HCT116 (cell line): ENCODE data around the gene OXER1. TPM values are rescaled to one million over a fixed set of nuclear protein-coding genes. Genes with fewer than 3 reads are reported as not detected.

Experiments
- ATAC-seq: fragments of 200-7000 bp; cut with Tn5 transposase; 2 replicates; pipeline ENCODE4 v1.9.1; 2020; ENCODE audit warnings: mild to moderate bottlenecking, moderate library complexity
- BruUV-seq: library from RNA; stranded (reverse); fragments of 400-500 nt; replicated peaks from 2 replicates; lab custom pipeline; 2021; lab: Mats Ljungman, UMichigan
- CTCF ChIA-PET: fragments of 300-600 bp; sonication (Branson Sonifier 250); formaldehyde crosslinking; loops from one replicate; lab custom pipeline; 2021; ENCODE audit warnings: antibody characterized with exemption; lab: Charles Lee
- POLR2A ChIA-PET: fragments of 300-600, 350-600 bp; sonication (Branson Sonifier 250); formaldehyde crosslinking; loops from one replicate; lab custom pipeline; 2021; ENCODE audit warnings: antibody characterized with exemption; lab: Charles Lee
- RAD21 ChIA-PET, 2 experiments: fragments of 300-600 bp; sonication (Branson Sonifier 250); formaldehyde crosslinking; loops; one replicate each; lab custom pipeline; 2023; ENCODE audit warnings: low total read pairs in 2 of 2; ENCODE audit not compliant: uncharacterized antibody in 2 of 2, unreplicated experiment in 2 of 2, low non-redundant PET in 1 of 2; lab: Charles Lee
- DNase-seq: peaks from one replicate; pipeline ENCODE4 v3.0.0-alpha.2; 2010; ENCODE audit warnings: low read depth, low spot score
- H2AFZ ChIP-seq: fragments of 200-600 bp; shearing (Covaris generic), sonication (generic); 2 replicates; pipeline ENCODE4 v1.6.1; 2017; ENCODE audit warnings: low read depth, mixed run types, mixed read lengths, antibody characterized with exemption, low read length; ENCODE audit not compliant: poor library complexity, severe bottlenecking
- H3K27ac ChIP-seq: 2 replicates; pipeline ENCODE4 v1.5.1; 2012; ENCODE audit warnings: low read depth, low read length
- H3K27me3 ChIP-seq: fragments of 200-600 bp; sonication (generic); 2 replicates; pipeline ENCODE4 v1.6.1; 2016; ENCODE audit warnings: mixed run types, low read length, mixed read lengths; ENCODE audit not compliant: insufficient read depth
- H3K36me3 ChIP-seq, 2 experiments: fragments of 200-500 bp in 1 of 2; fragments of 200-600 bp in 1 of 2; sonication (Bioruptor generic) in 1 of 2; sonication (generic) in 1 of 2; 2 replicates each; pipeline versions ENCODE4 v1.5.1 to v1.6.1; 2014 to 2016; ENCODE audit warnings: low read length in 2 of 2, inconsistent platforms in 1 of 2, mixed read lengths in 1 of 2, mixed run types in 1 of 2; ENCODE audit not compliant: insufficient read depth in 2 of 2, control insufficient read depth in 1 of 2
- H3K4me1 ChIP-seq, 2 experiments: fragments of 200-600 bp in 1 of 2; sonication (generic) in 1 of 2; 2 replicates each; pipeline versions ENCODE4 v1.5.1 to v1.6.1; 2012 to 2017; ENCODE audit warnings: low read length in 2 of 2, inconsistent platforms in 1 of 2, mild to moderate bottlenecking in 1 of 2, mixed read lengths in 1 of 2, mixed run types in 1 of 2, moderate library complexity in 1 of 2; ENCODE audit not compliant: insufficient read depth in 2 of 2, control insufficient read depth in 1 of 2
- H3K4me2 ChIP-seq: fragments of 200-600 bp; sonication (generic); 2 replicates; pipeline ENCODE4 v1.6.1; 2017; ENCODE audit warnings: mixed run types, low read length, mixed read lengths
- H3K4me3 ChIP-seq, 2 experiments: fragments of 200-600 bp in 1 of 2; sonication (generic) in 1 of 2; replicated peaks in 1 of 2; 2 replicates each; pipeline ENCODE4 v1.5.1; 2011 to 2016; ENCODE audit warnings: low read length in 2 of 2, control low read depth in 1 of 2, low read depth in 1 of 2, mild to moderate bottlenecking in 1 of 2, mixed read lengths in 1 of 2, mixed run types in 1 of 2
- H3K79me2 ChIP-seq: fragments of 200-600 bp; sonication (generic); 2 replicates; pipeline ENCODE4 v1.6.1; 2017; ENCODE audit warnings: mild to moderate bottlenecking, mixed run types, low read length, moderate library complexity, mixed read lengths; ENCODE audit not compliant: insufficient read depth
- H3K9ac ChIP-seq: fragments of 200-600 bp; sonication (generic); 2 replicates; pipeline ENCODE4 v1.6.1; 2016; ENCODE audit warnings: low read length, mixed read lengths
- H3K9me2 ChIP-seq: fragments of 200-600 bp; sonication (generic), shearing (Covaris generic); 2 replicates; pipeline ENCODE4 v1.6.1; 2017; ENCODE audit warnings: mixed run types, mild to moderate bottlenecking, moderate library complexity; ENCODE audit not compliant: insufficient read depth
- H3K9me3 ChIP-seq, 2 experiments: fragments of 200-500 bp in 1 of 2; fragments of 200-600 bp in 1 of 2; sonication (Bioruptor generic) in 1 of 2; sonication (generic) in 1 of 2; 2 replicates each; pipeline ENCODE4 v1.6.1; 2014 to 2017; ENCODE audit warnings: low read length in 2 of 2, mixed read lengths in 2 of 2, inconsistent platforms in 1 of 2, low read depth in 1 of 2, mild to moderate bottlenecking in 1 of 2, mixed run types in 1 of 2, moderate library complexity in 1 of 2; ENCODE audit not compliant: control insufficient read depth in 1 of 2, insufficient read depth in 1 of 2
- H4K20me1 ChIP-seq: fragments of 200-600 bp; sonication (generic), shearing (Covaris generic); 2 replicates; pipeline ENCODE4 v1.6.1; 2017; ENCODE audit warnings: mixed run types, mild to moderate bottlenecking, moderate library complexity; ENCODE audit not compliant: insufficient read depth
- ATF3 ChIP-seq: IDR thresholded peaks from 2 replicates; pipeline ENCODE4 v1.6.1; 2012
- CBX3 ChIP-seq: IDR thresholded peaks from 2 replicates; pipeline ENCODE4 v1.6.1; 2012; ENCODE audit warnings: low read depth
- CTCF ChIP-seq, 3 experiments: fragments of 200-600 bp in 1 of 3; sonication (generic) in 1 of 3; IDR thresholded peaks in 2 of 3; conservative IDR thresholded peaks in 1 of 3; 2 replicates each; pipeline ENCODE4 v1.5.1; 2012 to 2017; ENCODE audit warnings: low read depth in 2 of 3, low read length in 2 of 3, antibody characterized with exemption in 1 of 3, borderline replicate concordance in 1 of 3, control low read depth in 1 of 3, mild to moderate bottlenecking in 1 of 3, mixed read lengths in 1 of 3, mixed run types in 1 of 3, moderate library complexity in 1 of 3; ENCODE audit not compliant: insufficient read depth in 1 of 3
- EZH2phosphoT487 ChIP-seq: fragments of 200-600 bp; IDR thresholded peaks from 2 replicates; pipeline ENCODE4 v1.6.1; 2018; ENCODE audit warnings: antibody characterized with exemption, borderline replicate concordance
- JUND ChIP-seq: IDR thresholded peaks from 2 replicates; pipeline ENCODE4 v1.6.1; 2012
- MAX ChIP-seq: IDR thresholded peaks from 2 replicates; pipeline ENCODE4 v1.6.1; 2012
- POLR2AphosphoS5 ChIP-seq: IDR thresholded peaks from 2 replicates; pipeline ENCODE4 v1.6.1; 2011; ENCODE audit warnings: mild to moderate bottlenecking, low read depth, low read length, moderate library complexity
- REST ChIP-seq: IDR thresholded peaks from 2 replicates; pipeline ENCODE4 v1.6.1; 2012; ENCODE audit warnings: low read depth
- SIN3A ChIP-seq: IDR thresholded peaks from 2 replicates; pipeline ENCODE4 v1.6.1; 2012; ENCODE audit warnings: low read depth
- SP1 ChIP-seq: IDR thresholded peaks from 2 replicates; pipeline ENCODE4 v1.6.1; 2012; ENCODE audit warnings: low read depth
- SRF ChIP-seq: IDR thresholded peaks from 2 replicates; pipeline ENCODE4 v1.6.1; 2012; ENCODE audit warnings: low read depth
- YY1 ChIP-seq: IDR thresholded peaks from 2 replicates; pipeline ENCODE4 v1.6.1; 2011; ENCODE audit warnings: low read length, low read depth, moderate library complexity, mild to moderate bottlenecking; ENCODE audit not compliant: insufficient replicate concordance; ENCODE audit errors: extremely low read depth
- ZFX ChIP-seq: fragments of 450-650 bp; IDR thresholded peaks from 2 replicates; pipeline ENCODE4 v1.6.1; 2017
- intact Hi-C: fragments of 100-400 bp; cut with micrococcal nuclease; formaldehyde crosslinking; loops from 2 replicates; pipeline ENCODE4 v1.10.0; 2022
- total RNA-seq: library from RNA; stranded (reverse); gene quantifications from one replicate; pipeline ENCODE4 v1.2.1, GENCODE V29; 2021; ENCODE audit not compliant: unreplicated experiment

OXER1 gene
- total RNA-seq, 1 experiment from 2014 or later: not detected

- H3K4me1 ChIP-seq: no peaks in the 10 kb centered on the region
- H4K20me1 ChIP-seq: no peaks in the 10 kb centered on the region
- H3K27ac ChIP-seq: no peak overlapping the region
- no peaks in the 10 kb centered on the region for H3K9me2 ChIP-seq
- intact Hi-C loops: no loop called here
- H3K27me3 ChIP-seq: no peaks in the 10 kb centered on the region
- H3K4me2 ChIP-seq: no peak overlapping the region
- DNase-seq (no peak), ATAC-seq (no peak)
- RAD21 ChIA-PET: no interaction called here
- no peak overlapping the region for H2AFZ ChIP-seq
- H3K36me3 ChIP-seq: no peaks in the 10 kb centered on the region
- no peaks in the 10 kb centered on the region for H3K79me2 ChIP-seq
- BruUV-seq: no TSS peak
- TF ChIP-seq EZH2phosphoT487 (no peak), MAX (no peak), POLR2AphosphoS5 (no peak), REST (no peak), ZFX (no peak), CBX3 (no peak), SRF (no peak), YY1 (no peak), ATF3 (no peak), JUND (no peak), SIN3A (no peak), CTCF (IDR thresholded peaks at IDR 0.05 in 2 of 3, conservative IDR thresholded peaks at IDR 0.05 in 1 of 3; ENCODE audit: borderline replicate concordance in 1 of 3, insufficient read depth in 1 of 3, low read depth in 2 of 3, low read length in 2 of 3) (no peak), SP1 (no peak)
- H3K9ac ChIP-seq: no peak overlapping the region
- POLR2A ChIA-PET: no interaction called here
- CTCF ChIA-PET: no interaction called here
- no peak overlapping the region for H3K4me3 ChIP-seq
- H3K9me3 ChIP-seq: no peaks in the 10 kb centered on the region
Observed at GRCh38 chr2:42723465-42723864, 40.5 kb downstream of the OXER1 start.
